B cell (primary cell): ENCODE measurements around the gene LHX4. TPM values are rescaled to one million over a fixed set of nuclear protein-coding genes. Genes with fewer than 3 reads are reported as not detected.

Source experiments
- ATAC-seq: fragments of 200-7000 bp; cut with Tn5 transposase; one replicate; pipeline ENCODE4 v1.10.0; 2021; ENCODE audit warnings: low read depth, mild to moderate bottlenecking, moderate number of reproducible peaks, moderate library complexity
- CTCF ChIA-PET: fragments of 350-600 bp; sonication (Branson Sonifier 250); formaldehyde crosslinking; loops from one replicate; lab custom pipeline; 2021; ENCODE audit warnings: antibody characterized with exemption, inconsistent platforms; lab: Charles Lee
- POLR2A ChIA-PET: fragments of 350-600 bp; sonication (Branson Sonifier 250); formaldehyde crosslinking; loops from one replicate; lab custom pipeline; 2021; ENCODE audit warnings: antibody characterized with exemption; lab: Charles Lee
- DNase-seq: peaks from one replicate; pipeline ENCODE4 v3.0.0; 2013
- H2AFZ ChIP-seq: 2 replicates; pipeline ENCODE4 v1.6.1; 2012; ENCODE audit warnings: mild to moderate bottlenecking, low read depth, low read length; ENCODE audit not compliant: insufficient read depth, poor library complexity, severe bottlenecking
- H3K27ac ChIP-seq, 2 donors: 1 replicate in 1 of 2; 2 replicates in 1 of 2; pipeline ENCODE4 v1.5.1; 2012 to 2013; ENCODE audit warnings: low read length in 2 of 2, mild to moderate bottlenecking in 2 of 2, moderate library complexity in 1 of 2
- H3K27me3 ChIP-seq, 4 experiments: fragments of 200-600 bp in 1 of 4; sonication (generic) in 1 of 4; replicated peaks in 1 of 4; 1 replicate in 2 of 4; 2 replicates in 2 of 4; pipeline versions ENCODE4 v1.6.1 to v1.7.0; 2013 to 2016; ENCODE audit warnings: low read length in 3 of 4, mild to moderate bottlenecking in 2 of 4, mixed read lengths in 1 of 4, moderate library complexity in 1 of 4; ENCODE audit not compliant: insufficient read depth in 4 of 4, control insufficient read depth in 3 of 4; ENCODE audit errors: control extremely low read depth in 1 of 4
- H3K36me3 ChIP-seq, 2 experiments: replicated peaks in 1 of 2; 1 replicate in 1 of 2; 2 replicates in 1 of 2; pipeline versions ENCODE4 v1.6.1 to v1.7.1; 2013; ENCODE audit warnings: low read length in 1 of 2; ENCODE audit not compliant: insufficient read depth in 2 of 2, control insufficient read depth in 1 of 2; ENCODE audit errors: control extremely low read depth in 1 of 2, extremely low read depth in 1 of 2
- H3K4me1 ChIP-seq, 2 donors: fragments of 200-600 bp in 1 of 2; sonication (generic) in 1 of 2; 1 replicate in 1 of 2; 2 replicates in 1 of 2; pipeline versions ENCODE4 v1.5.1 to v1.6.1; 2013 to 2017; ENCODE audit warnings: low read length in 2 of 2; ENCODE audit not compliant: control insufficient read depth in 2 of 2, insufficient read depth in 2 of 2
- H3K4me2 ChIP-seq: replicated peaks from 2 replicates; pipeline ENCODE3; 2012; ENCODE audit warnings: mild to moderate bottlenecking, low read depth, low read length; ENCODE audit not compliant: poor library complexity, severe bottlenecking
- H3K4me3 ChIP-seq, 5 experiments: fragments of 200-600 bp in 1 of 5; sonication (generic) in 1 of 5; 1 replicate in 3 of 5; 2 replicates in 2 of 5; pipeline versions ENCODE4 v1.5.1 to v1.7.0; 2011 to 2016; ENCODE audit warnings: low read length in 4 of 5, mild to moderate bottlenecking in 4 of 5, low read depth in 2 of 5, control low read depth in 1 of 5, moderate library complexity in 1 of 5; ENCODE audit not compliant: insufficient read depth in 1 of 5; ENCODE audit errors: control extremely low read depth in 1 of 5, extremely low read depth in 1 of 5
- H3K79me2 ChIP-seq: fragments of 200-600 bp; sonication (generic); one replicate; pipeline ENCODE4 v1.6.0; 2016; ENCODE audit warnings: low read length; ENCODE audit not compliant: control insufficient read depth, insufficient read depth
- H3K9ac ChIP-seq: fragments of 200-600 bp; sonication (generic); 2 replicates; pipeline ENCODE4 v1.6.1; 2017; ENCODE audit warnings: mild to moderate bottlenecking, low read length, moderate library complexity
- H3K9me3 ChIP-seq, 3 donors: one replicate each; pipeline versions ENCODE4 v1.6.1 to v1.7.1; 2013; ENCODE audit warnings: low read length in 2 of 3; ENCODE audit not compliant: control insufficient read depth in 2 of 3, insufficient read depth in 1 of 3; ENCODE audit errors: control extremely low read depth in 1 of 3
- H4K20me1 ChIP-seq: 2 replicates; pipeline ENCODE4 v1.6.0; 2012; ENCODE audit warnings: mild to moderate bottlenecking, low read length; ENCODE audit not compliant: insufficient read depth, control insufficient read depth, poor library complexity, severe bottlenecking
- H3K27ac Mint-ChIP-seq: one replicate; pipeline ENCODE4 v1.8.0; 2021; ENCODE audit warnings: mixed read lengths
- H3K27me3 Mint-ChIP-seq: one replicate; pipeline ENCODE4 v1.8.0; 2021; ENCODE audit warnings: mixed read lengths
- H3K4me1 Mint-ChIP-seq: one replicate; pipeline ENCODE4 v1.8.0; 2021; ENCODE audit warnings: mixed read lengths
- H3K4me3 Mint-ChIP-seq: one replicate; pipeline ENCODE4 v1.8.0; 2021; ENCODE audit warnings: mixed read lengths
- H3K9me3 Mint-ChIP-seq: one replicate; pipeline ENCODE4 v1.8.0; 2022; ENCODE audit warnings: mixed read lengths; ENCODE audit not compliant: insufficient read depth
- CTCF ChIP-seq: fragments of 200-600 bp; IDR thresholded peaks from one replicate; pipeline ENCODE4 v1.8.0; 2022; ENCODE audit warnings: antibody characterized with exemption, mild to moderate bottlenecking
- EZH2 ChIP-seq: IDR thresholded peaks from 2 replicates; pipeline ENCODE4 v1.6.1; 2012; ENCODE audit warnings: borderline replicate concordance, low read depth, mild to moderate bottlenecking, moderate library complexity, low read length; ENCODE audit not compliant: insufficient read depth, poor library complexity, severe bottlenecking
- WGBS: methylation state at CpG from one replicate; pipeline ENCODE4 v1.1.5; 2013; ENCODE audit warnings: missing lambda C conversion rate; ENCODE audit not compliant: insufficient coverage; 5-methylcytosine and 5-hydroxymethylcytosine counted together
- intact Hi-C: fragments of 100-400 bp; cut with micrococcal nuclease; formaldehyde crosslinking; loops from one replicate; pipeline ENCODE4 v1.10.0; 2022
- polyA plus RNA-seq: library from polyadenylated mRNA; depleted of rRNA; stranded (reverse); fragments of >200 nt; gene quantifications from 2 replicates; pipeline ENCODE4 v1.2.3, GENCODE V29; 2012
- total RNA-seq, 2 donors: library from RNA; stranded (reverse); fragments of 120-200 nt in 1 of 2; gene quantifications; 1 replicate in 1 of 2; 2 replicates in 1 of 2; pipeline versions ENCODE4 v1.2.3 to v1.2.4, GENCODE V29; 2013 to 2022

LHX4 gene
- total and polyA plus RNA-seq, 2 donors (not counting 1 experiment from before 2014, with no cell fraction given) = not detected

- H3K36me3 ChIP-seq = no peaks in the 10 kb centered on the region
- Mint-ChIP-seq H3K4me1 (no peaks in the 10 kb centered on the region), H3K27ac (no peak overlapping the region), H3K9me3 (no peaks in the 10 kb centered on the region), H3K4me3 (no peak overlapping the region), H3K27me3 (peaks cover 60% of the 10 kb centered on the region)
- H4K20me1 ChIP-seq = no peaks in the 10 kb centered on the region
- intact Hi-C loops = no loop called here
- no peak overlapping the region for H3K4me3 ChIP-seq
- 89% methylated on average over 31 of the region's 31 CpGs for WGBS
- H3K9me3 ChIP-seq = peaks cover 0 to 4% (median 0%) of the 10 kb centered on the region in 3 donors
- no peak overlapping the region for H3K4me2 ChIP-seq
- peaks cover 0 to 28% (median 0%) of the 10 kb centered on the region in 4 experiments for H3K27me3 ChIP-seq
- no peak overlapping the region for H2AFZ ChIP-seq
- no peak for ATAC-seq
- CTCF ChIA-PET = interaction anchor here (0.9 to 1.6 kb wide), 3 partner anchors 8 to 228 kb away, joined by 3 to 17 read pairs (median 4); no protein-coding TSS in a partner anchor
- H3K79me2 ChIP-seq = no peaks in the 10 kb centered on the region
- no peak for TF ChIP-seq EZH2
- H3K4me1 ChIP-seq = no peaks in the 10 kb centered on the region
- DNase-seq = no peak
- POLR2A ChIA-PET = no interaction called here
- H3K9ac ChIP-seq = no peak overlapping the region
- no peak overlapping the region for H3K27ac ChIP-seq
Measured at GRCh38 chr1:180253585-180254495, 23.8 kb downstream of the LHX4 start.

- TF ChIP-seq EZH2 (no peak), CTCF (no peak)
- Histone ChIP-seq H3K9ac (no peak overlapping the region), H3K9me3 (peaks cover 0 to 4% (median 0%) of the 10 kb centered on the region in 3 donors), H3K4me2 (no peak overlapping the region), H3K27me3 (peaks cover 0 to 31% (median 0%) of the 10 kb centered on the region in 4 experiments), H3K36me3 (no peaks in the 10 kb centered on the region), H3K27ac (no peak overlapping the region), H2AFZ (no peak overlapping the region), H4K20me1 (no peaks in the 10 kb centered on the region), H3K79me2 (no peaks in the 10 kb centered on the region), H3K4me1 (no peaks in the 10 kb centered on the region), H3K4me3 (no peak overlapping the region)
- Mint-ChIP-seq H3K27me3 (peaks cover 57% of the 10 kb centered on the region), H3K4me1 (no peaks in the 10 kb centered on the region), H3K4me3 (no peak overlapping the region), H3K9me3 (no peaks in the 10 kb centered on the region), H3K27ac (no peak overlapping the region)
- no peak for DNase-seq
- intact Hi-C loops = no loop called here
- 92% methylated on average over 9 of the region's 9 CpGs for WGBS
- ChIA-PET POLR2A (no interaction called here), CTCF (no interaction called here)
- ATAC-seq = no peak
Measured at GRCh38 chr1:180254496-180254819, 24.4 kb downstream of the LHX4 start.
